ENCODE data around the gene YAP1. TPM values are rescaled to one million over a fixed set of nuclear protein-coding genes. Genes with fewer than 3 reads are reported as not detected.

Gene YAP1
- total RNA-seq, 4 donors from 2014 or later, result 122 to 202 (median 170) TPM

GRCh38 chr11:102220728-102221467 is 110.7 kb downstream of the YAP1 start:
- no peak for TF ChIP-seq CTCF (IDR thresholded peaks at IDR 0.05; ENCODE audit: low read depth)

GRCh38 chr11:102223859-102224258 is 113.6 kb downstream of the YAP1 start:
- no peak for TF ChIP-seq CTCF (IDR thresholded peaks at IDR 0.05; ENCODE audit: low read depth)

GRCh38 chr11:102225689-102226568 is 115.7 kb downstream of the YAP1 start:
- no peak for TF ChIP-seq CTCF (IDR thresholded peaks at IDR 0.05; ENCODE audit: low read depth)

GRCh38 chr11:102226702-102227490 is 116.6 kb downstream of the YAP1 start:
- no peak for TF ChIP-seq CTCF (IDR thresholded peaks at IDR 0.05; ENCODE audit: low read depth)

- TF ChIP-seq CTCF (IDR thresholded peaks at IDR 0.05; ENCODE audit: low read depth), result no peak
Measured at GRCh38 chr11:102229510-102230123, 119.4 kb downstream of the YAP1 start.

GRCh38 chr11:102230186-102230585 is 119.9 kb downstream of the YAP1 start:
- no peak for TF ChIP-seq CTCF (IDR thresholded peaks at IDR 0.05; ENCODE audit: low read depth)

Measured in subcutaneous adipose tissue (tissue), 4 donors.